ENCODE data around the gene SHISA2.

DNA sequence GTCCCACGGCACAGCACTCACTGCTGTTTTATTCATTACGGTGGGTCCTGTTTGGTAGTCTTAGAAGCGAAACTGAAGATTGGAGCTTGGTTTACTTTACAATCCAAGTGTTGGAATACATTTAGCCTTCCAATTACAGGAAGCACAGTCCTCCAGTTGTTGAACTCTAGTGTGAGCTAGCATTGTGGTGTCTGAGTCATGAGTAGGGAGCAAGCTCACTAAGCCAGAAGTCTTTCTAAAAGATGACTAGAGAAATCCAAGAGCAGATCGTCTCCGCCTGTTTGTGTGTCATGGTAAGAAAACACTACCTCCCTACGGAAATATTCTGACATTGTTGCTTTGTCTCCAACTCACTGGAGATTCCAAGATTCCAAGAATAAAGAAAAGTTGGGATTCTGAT is 10.1 kb upstream of the SHISA2 start:
- TF ChIP-seq, protein P1, sequence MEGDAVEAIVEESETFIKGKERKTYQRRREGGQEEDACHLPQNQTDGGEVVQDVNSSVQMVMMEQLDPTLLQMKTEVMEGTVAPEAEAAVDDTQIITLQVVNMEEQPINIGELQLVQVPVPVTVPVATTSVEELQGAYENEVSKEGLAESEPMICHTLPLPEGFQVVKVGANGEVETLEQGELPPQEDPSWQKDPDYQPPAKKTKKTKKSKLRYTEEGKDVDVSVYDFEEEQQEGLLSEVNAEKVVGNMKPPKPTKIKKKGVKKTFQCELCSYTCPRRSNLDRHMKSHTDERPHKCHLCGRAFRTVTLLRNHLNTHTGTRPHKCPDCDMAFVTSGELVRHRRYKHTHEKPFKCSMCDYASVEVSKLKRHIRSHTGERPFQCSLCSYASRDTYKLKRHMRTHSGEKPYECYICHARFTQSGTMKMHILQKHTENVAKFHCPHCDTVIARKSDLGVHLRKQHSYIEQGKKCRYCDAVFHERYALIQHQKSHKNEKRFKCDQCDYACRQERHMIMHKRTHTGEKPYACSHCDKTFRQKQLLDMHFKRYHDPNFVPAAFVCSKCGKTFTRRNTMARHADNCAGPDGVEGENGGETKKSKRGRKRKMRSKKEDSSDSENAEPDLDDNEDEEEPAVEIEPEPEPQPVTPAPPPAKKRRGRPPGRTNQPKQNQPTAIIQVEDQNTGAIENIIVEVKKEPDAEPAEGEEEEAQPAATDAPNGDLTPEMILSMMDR (IDR thresholded peaks at IDR 0.05; ENCODE audit: low read length), result no peak
- TF ChIP-seq EZH2 (IDR thresholded peaks at IDR 0.05; ENCODE audit: borderline replicate concordance, low read length), result no peak

Measured in OCI-LY1 (cell line).